ENCODE data around the gene RAB11A. TPM values are rescaled to one million over a fixed set of nuclear protein-coding genes. Genes with fewer than 3 reads are reported as not detected.

Gene RAB11A
- total RNA-seq, 4 donors from 2014 or later = 144 to 220 (median 199) TPM

DNA sequence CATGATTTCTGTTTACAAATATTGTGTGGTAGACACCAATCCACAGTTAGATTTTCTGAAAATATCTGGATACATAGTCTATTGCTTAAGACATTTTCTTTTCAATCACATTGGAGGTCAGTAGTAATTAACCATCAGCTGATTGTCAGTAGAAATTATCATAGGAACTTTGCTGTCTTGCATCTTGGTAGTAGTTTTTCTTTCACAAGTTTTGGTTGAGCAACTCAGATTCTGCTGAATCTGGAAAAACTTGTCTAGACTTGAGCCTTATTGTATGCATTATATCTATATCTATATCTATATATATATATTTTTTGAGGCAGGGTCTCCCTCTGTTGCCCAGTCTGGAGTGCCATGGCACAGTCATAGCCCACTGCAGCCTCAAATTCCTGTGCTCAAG, 4.0 kb downstream of the RAB11A start:
- DNase-seq = no peak
- H3K4me1 ChIP-seq = peaks cover 0 to 14% (median 0%) of the 10 kb centered on the region in 4 donors
- H3K27me3 ChIP-seq = no peaks in the 10 kb centered on the region
- no peak overlapping the region for H3K27ac ChIP-seq
- no peak overlapping the region for H3K4me3 ChIP-seq
- no peaks in the 10 kb centered on the region for H3K9me3 ChIP-seq
- peaks cover 0 to 23% (median 0%) of the 10 kb centered on the region in 3 donors for H3K36me3 ChIP-seq
- TF ChIP-seq POLR2A (IDR thresholded peaks at IDR 0.05) (no peak), CTCF (IDR thresholded peaks at IDR 0.05) (no peak)

GRCh38 chr15:65875458-65875857, 6.2 kb downstream of the RAB11A start:
- no peak for DNase-seq
- Histone ChIP-seq H3K9me3 (no peaks in the 10 kb centered on the region), H3K27me3 (no peaks in the 10 kb centered on the region), H3K4me3 (no peak overlapping the region), H3K36me3 (peaks cover 0 to 43% (median 2%) of the 10 kb centered on the region in 3 donors), H3K27ac (no peak overlapping the region), H3K4me1 (peaks cover 0 to 14% (median 0%) of the 10 kb centered on the region in 4 donors)
- TF ChIP-seq POLR2A (IDR thresholded peaks at IDR 0.05) (no peak), CTCF (IDR thresholded peaks at IDR 0.05) (no peak)

- peaks cover 0 to 52% (median 2%) of the 10 kb centered on the region in 3 donors for H3K36me3 ChIP-seq
- H3K27me3 ChIP-seq = no peaks in the 10 kb centered on the region
- no peak for DNase-seq
- peaks cover 0 to 4% (median 0%) of the 10 kb centered on the region in 4 donors for H3K4me1 ChIP-seq
- H3K9me3 ChIP-seq = no peaks in the 10 kb centered on the region
- no peak for TF ChIP-seq POLR2A (IDR thresholded peaks at IDR 0.05)
- no peak for TF ChIP-seq CTCF (IDR thresholded peaks at IDR 0.05)
- no peak overlapping the region for H3K27ac ChIP-seq
- no peak overlapping the region for H3K4me3 ChIP-seq
Observed at GRCh38 chr15:65877749-65878148, 8.5 kb downstream of the RAB11A start.

GRCh38 chr15:65881766-65882434, 12.6 kb downstream of the RAB11A start:
- Histone ChIP-seq H3K4me3 (no peak overlapping the region), H3K36me3 (peaks cover 0 to 71% (median 2%) of the 10 kb centered on the region in 3 donors), H3K27me3 (no peaks in the 10 kb centered on the region), H3K9me3 (no peaks in the 10 kb centered on the region), H3K27ac (no peak overlapping the region), H3K4me1 (no peaks in the 10 kb centered on the region)
- DNase-seq = no peak
- TF ChIP-seq POLR2A (IDR thresholded peaks at IDR 0.05) = no peak

GRCh38 chr15:65883571-65883970, 14.3 kb downstream of the RAB11A start:
- Histone ChIP-seq H3K4me3 (no peak overlapping the region), H3K9me3 (no peaks in the 10 kb centered on the region), H3K27me3 (no peaks in the 10 kb centered on the region), H3K4me1 (no peaks in the 10 kb centered on the region), H3K27ac (no peak overlapping the region), H3K36me3 (peaks cover 0 to 73% (median 2%) of the 10 kb centered on the region in 3 donors)
- TF ChIP-seq POLR2A (IDR thresholded peaks at IDR 0.05) (no peak), CTCF (IDR thresholded peaks at IDR 0.05) (no peak)
- no peak for DNase-seq

DNA sequence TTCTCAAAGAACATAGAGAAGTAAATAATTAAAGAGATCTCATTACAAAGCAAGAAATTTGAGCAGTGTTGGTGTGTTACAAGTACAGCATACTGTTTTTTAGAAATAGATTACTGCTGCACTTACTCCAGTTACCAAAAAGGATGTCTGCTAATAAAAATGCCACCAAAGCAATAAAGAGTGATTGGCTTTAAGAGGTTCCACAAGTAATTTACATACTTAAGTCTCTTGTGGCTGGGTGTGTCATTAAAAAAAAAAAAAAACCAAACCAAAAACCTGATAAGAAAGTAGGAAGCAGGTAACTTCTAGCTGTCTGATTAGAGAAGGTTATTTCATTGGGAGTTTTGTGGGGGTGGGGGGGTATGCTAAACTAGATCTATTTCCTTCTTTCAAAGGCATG, 15.2 kb downstream of the RAB11A start:
- TF ChIP-seq POLR2A (IDR thresholded peaks at IDR 0.05) = no peak
- no peak for TF ChIP-seq CTCF (IDR thresholded peaks at IDR 0.05)
- Histone ChIP-seq H3K4me1 (no peaks in the 10 kb centered on the region), H3K4me3 (no peak overlapping the region), H3K36me3 (peaks cover 0 to 73% (median 2%) of the 10 kb centered on the region in 3 donors), H3K27ac (no peak overlapping the region), H3K27me3 (no peaks in the 10 kb centered on the region), H3K9me3 (no peaks in the 10 kb centered on the region)
- DNase-seq = no peak

All from Peyer's patch (tissue), 4 donors.